IPS DF 6.9 (cell line): ENCODE results near the gene NHP2.
"Not testable (repeated sequence)": the region's sequence is repeated elsewhere in the genome, so short reads cannot be mapped to it uniquely, and the experiment has no call there.

ENCODE experiments used
- DNase-seq: peaks from one replicate; pipeline ENCODE4 v3.0.0-alpha.2; 2013; ENCODE audit warnings: low read depth, low spot score
- H3K27ac ChIP-seq: one replicate; pipeline ENCODE4 v1.5.1; 2013; ENCODE audit warnings: low read length, control low read depth
- H3K27me3 ChIP-seq: 2 replicates; pipeline ENCODE4 v1.6.1; 2013; ENCODE audit warnings: mild to moderate bottlenecking, low read length; ENCODE audit not compliant: control insufficient read depth, insufficient read depth
- H3K36me3 ChIP-seq: 2 replicates; pipeline ENCODE4 v1.6.1; 2013; ENCODE audit warnings: low read length; ENCODE audit not compliant: control insufficient read depth, insufficient read depth
- H3K4me1 ChIP-seq: 2 replicates; pipeline ENCODE4 v1.6.1; 2013; ENCODE audit warnings: low read length; ENCODE audit not compliant: control insufficient read depth, insufficient read depth
- H3K4me3 ChIP-seq: 2 replicates; pipeline ENCODE4 v1.5.1; 2013; ENCODE audit warnings: mild to moderate bottlenecking, low read length
- H3K9me3 ChIP-seq: 2 replicates; pipeline ENCODE4 v1.6.1; 2013; ENCODE audit warnings: low read length, inconsistent platforms; ENCODE audit not compliant: control insufficient read depth, insufficient read depth
- WGBS: extraction: QIAGEN DNeasy Blood & Tissue Kit; methylation state at CpG from one replicate; pipeline ENCODE4 v1.1.7; 2013; ENCODE audit warnings: mixed read lengths, missing lambda C conversion rate; ENCODE audit not compliant: insufficient read length, insufficient coverage; 5-methylcytosine and 5-hydroxymethylcytosine counted together

Gene NHP2

DNA sequence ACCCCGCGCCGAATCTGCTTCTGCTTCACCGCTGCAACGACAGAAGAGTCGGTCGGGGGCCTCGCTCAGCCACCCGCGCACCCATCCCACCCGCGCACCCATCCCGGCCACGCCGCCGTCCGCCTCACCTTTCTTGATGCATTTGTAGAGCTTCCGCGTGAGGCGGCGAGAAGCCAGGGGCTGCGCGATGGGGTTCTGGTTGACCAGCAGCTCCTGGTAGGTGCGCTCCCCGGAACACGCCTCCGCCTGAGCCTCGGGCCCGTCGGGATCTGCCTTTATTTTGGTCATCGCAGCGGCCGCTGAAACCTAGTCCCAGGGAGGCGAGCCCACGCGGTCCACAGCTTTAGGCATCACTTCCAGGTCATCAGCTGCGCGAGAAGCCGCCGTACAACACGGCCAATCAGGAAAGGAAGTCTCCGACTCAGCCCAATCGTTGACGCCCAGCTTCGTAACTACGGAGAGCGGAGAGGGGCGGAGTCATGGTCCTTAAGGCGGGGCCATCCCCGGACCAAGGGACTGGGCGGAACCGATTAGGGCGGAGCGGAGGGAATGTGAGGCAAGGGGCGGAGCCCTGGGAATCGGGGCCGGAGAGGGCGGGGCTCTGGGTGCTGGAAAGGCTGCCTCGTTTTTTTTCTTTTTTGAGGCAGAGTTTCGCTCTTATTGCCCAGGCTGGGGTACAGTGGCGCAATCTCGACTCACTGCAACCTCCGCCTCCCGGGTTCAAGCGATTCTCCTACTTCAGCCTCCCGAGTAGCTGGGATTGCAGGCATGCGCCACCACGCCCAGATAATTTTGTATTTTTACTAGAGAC lies at the start of gene NHP2:
Gene NHP2, minus strand, starts transcription at position 356 of the 811 bp plus-strand sequence. Its CDS starts 68 bp downstream, at position 288.
- H3K4me1 ChIP-seq, result no peaks in the 10 kb centered on the region
- no peaks in the 10 kb centered on the region for H3K9me3 ChIP-seq
- H3K27ac ChIP-seq, result no peak within 1 kb of the TSS
- peak within 1 kb of the TSS; percentile 95 for H3K4me3 ChIP-seq
- no CpG with 5 or more reads among the region's 68 CpGs for WGBS
- H3K36me3 ChIP-seq, result peaks cover 9% of the 10 kb centered on the region; the same call in 1 of the 2 replicates
- DNase-seq, result peak; percentile 98
- H3K27me3 ChIP-seq, result no peaks in the 10 kb centered on the region

DNA sequence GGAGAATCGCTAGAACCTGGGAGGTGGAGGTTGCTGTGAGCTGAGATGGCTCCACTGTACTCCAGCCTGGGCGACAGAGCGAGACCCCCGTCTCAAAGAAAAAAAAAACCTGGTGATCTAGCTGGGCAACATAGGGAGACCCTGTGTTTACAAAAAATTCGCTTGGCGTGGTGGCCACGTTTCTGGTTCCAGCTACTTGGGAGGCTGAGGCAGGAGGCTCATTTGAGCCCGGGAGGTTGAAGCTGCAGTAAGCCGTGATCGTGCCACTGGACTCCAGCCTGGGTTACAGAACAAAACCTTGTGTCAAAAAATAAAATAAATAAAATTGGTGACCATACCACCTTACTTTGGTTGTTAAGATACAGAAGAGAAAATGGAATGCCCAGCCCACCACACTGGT lies 48.9 kb upstream of the NHP2 start:
- Histone ChIP-seq H3K4me3 (no peak overlapping the region), H3K36me3 (peaks cover 12% of the 10 kb centered on the region), H3K27ac (no peak overlapping the region), H3K4me1 (no peaks in the 10 kb centered on the region), H3K9me3 (no peaks in the 10 kb centered on the region), H3K27me3 (no peaks in the 10 kb centered on the region)
- WGBS, result no CpG with 5 or more reads among the region's 10 CpGs
- no peak for DNase-seq

DNA sequence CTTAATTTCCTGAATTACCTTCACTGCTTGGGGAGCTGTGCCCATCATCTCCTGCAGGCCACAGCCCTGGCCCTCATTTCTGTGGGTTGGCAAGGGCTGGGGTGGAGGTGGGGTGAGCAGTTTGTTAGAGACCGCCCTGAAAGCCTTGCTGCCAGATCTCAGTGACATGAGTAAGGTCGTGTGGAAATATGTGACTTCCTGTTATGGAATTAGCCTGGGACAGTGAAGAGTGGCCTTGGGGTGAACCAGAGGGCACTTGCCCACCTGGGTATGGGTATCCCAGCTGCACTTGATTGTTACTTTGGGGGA lies 48.2 kb upstream of the NHP2 start:
- Histone ChIP-seq H3K27me3 (no peaks in the 10 kb centered on the region), H3K4me1 (no peaks in the 10 kb centered on the region), H3K4me3 (no peak overlapping the region), H3K36me3 (peaks cover 7% of the 10 kb centered on the region), H3K9me3 (no peaks in the 10 kb centered on the region), H3K27ac (no peak overlapping the region)
- no CpG with 5 or more reads among the region's 2 CpGs for WGBS
- DNase-seq, result no peak

DNA sequence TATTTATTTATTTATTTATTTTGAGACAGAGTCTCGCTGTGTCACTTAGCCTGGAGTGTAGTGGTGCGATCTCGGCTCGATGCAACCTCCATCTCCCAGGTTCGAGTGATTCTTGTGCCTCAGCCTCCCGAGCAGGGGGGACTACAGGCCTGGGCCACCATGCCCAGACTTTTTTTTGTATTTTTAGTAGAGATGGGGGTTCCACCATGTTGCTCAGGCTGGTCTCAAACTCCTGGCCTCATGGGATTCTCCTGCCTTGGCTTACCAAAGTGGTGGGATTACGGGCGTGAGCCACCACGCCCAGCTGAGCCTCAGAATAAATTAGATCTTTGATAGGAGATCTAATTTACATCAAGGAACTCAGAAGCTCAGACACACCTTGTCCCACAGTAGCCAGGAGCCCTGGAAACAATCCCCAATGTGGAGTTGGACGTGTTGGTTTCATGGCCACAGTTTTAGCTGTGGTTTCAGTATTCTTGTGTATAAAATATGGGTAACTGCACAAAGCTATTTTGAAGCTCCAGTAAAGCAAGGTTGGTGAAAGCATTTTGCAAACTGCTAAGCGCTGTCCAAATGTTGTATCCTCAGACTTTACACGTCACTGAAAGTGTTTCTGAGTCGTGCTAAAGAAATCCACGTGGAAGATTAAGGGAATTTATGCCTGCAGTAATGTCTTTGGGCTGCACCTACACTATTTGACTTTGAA lies 47.7 kb upstream of the NHP2 start:
- Histone ChIP-seq H3K9me3 (no peaks in the 10 kb centered on the region), H3K36me3 (peaks cover 2% of the 10 kb centered on the region; the same call in 1 of the 2 replicates), H3K27me3 (no peaks in the 10 kb centered on the region), H3K4me3 (no peak overlapping the region), H3K27ac (no peak overlapping the region), H3K4me1 (no peaks in the 10 kb centered on the region)
- DNase-seq, result no peak
- no CpG with 5 or more reads among the region's 14 CpGs for WGBS

DNA sequence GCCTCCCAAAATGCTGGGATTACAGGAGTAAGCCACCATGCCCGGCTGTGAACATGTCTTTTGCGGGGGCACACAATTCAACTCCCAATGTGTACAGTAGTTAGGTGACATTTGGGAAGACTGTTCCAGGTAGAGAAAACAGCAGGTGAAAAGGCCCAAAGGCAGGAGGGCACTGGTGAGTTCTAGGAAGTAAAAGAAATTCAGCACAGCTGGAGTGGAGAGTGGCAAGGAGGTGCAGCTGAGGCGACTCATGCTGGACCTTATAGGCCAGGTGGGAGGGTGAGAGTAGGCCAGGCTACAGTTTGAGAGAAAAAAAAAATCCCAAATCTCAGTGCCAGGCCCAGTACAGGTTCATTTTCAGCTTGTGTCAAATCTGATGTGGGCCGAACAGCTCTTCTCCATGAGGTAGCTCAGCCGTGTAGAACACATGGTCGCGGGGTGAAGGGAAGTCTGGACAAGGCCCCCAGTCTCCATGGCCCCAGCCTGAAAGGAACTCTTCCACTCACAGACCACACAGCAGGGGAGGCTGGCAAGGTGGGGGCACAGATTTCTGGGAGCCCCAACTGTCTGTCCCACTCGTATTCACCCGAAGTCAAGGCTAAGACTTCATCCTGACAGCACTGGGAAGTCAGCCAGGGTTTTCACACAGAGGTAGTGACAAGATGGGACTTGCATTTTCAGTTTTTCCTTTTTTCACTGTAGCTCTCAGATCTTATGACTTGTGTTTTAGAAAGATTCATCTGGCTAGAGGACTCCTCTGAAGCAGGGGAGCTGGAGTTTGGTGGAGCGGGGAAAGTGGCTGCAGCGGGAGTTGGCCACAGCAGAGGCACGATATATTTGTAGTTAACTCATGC lies 46.1 kb upstream of the NHP2 start:
- Histone ChIP-seq H3K36me3 (no peaks in the 10 kb centered on the region), H3K4me3 (no peak overlapping the region), H3K4me1 (no peaks in the 10 kb centered on the region), H3K27ac (no peak overlapping the region), H3K27me3 (no peaks in the 10 kb centered on the region), H3K9me3 (no peaks in the 10 kb centered on the region)
- DNase-seq, result no peak
- WGBS, result no CpG with 5 or more reads among the region's 12 CpGs

DNA sequence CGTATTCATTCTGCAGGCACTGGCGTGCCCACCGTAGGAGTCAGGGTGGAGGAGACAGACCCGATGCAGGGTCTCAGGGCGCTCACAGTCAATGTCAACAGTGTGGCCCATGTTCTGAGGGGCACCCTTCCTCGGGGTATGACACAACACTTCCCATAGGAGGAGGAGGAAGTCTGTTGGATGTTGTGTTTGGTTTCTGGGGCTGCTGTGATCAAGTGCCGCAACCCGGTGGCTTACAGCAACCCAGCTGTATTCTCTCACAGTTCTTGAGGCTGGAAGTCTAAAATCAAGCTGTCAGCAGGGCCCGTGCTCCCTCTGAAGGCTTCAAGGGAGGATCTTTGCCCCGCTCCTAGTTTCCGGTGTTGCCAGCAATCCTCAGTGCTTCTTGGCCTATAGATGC lies 45.0 kb upstream of the NHP2 start:
- WGBS, result no CpG with 5 or more reads among the region's 11 CpGs
- no peaks in the 10 kb centered on the region for H3K27me3 ChIP-seq
- no peaks in the 10 kb centered on the region for H3K9me3 ChIP-seq
- DNase-seq, result no peak
- no peaks in the 10 kb centered on the region for H3K4me1 ChIP-seq
- no peaks in the 10 kb centered on the region for H3K36me3 ChIP-seq
- H3K4me3 ChIP-seq, result no peak overlapping the region
- H3K27ac ChIP-seq, result no peak overlapping the region

DNA sequence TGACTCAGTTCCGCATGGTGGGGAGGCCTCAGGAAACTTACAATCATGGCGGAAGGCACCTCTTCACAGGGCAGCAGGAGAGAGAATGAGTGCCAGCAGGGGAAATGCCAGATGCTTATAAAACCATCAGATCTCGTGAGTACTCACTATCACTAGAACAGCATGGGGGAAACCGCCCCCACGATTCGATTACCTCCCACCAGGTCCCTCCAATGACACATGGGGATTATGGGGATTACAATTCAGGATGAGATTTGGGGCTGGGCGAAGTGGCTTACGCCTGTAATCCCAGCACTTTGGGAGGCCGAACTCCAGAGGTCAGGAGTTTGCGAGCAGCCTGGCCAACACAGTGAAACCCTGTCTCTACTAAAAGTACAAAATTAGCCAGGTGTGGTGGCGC lies 44.5 kb upstream of the NHP2 start:
- no CpG with 5 or more reads among the region's 11 CpGs for WGBS
- not testable (repeated sequence) for H3K27me3 ChIP-seq, H3K4me1 ChIP-seq, H3K4me3 ChIP-seq, H3K36me3 ChIP-seq, H3K27ac ChIP-seq, DNase-seq, H3K9me3 ChIP-seq

DNA sequence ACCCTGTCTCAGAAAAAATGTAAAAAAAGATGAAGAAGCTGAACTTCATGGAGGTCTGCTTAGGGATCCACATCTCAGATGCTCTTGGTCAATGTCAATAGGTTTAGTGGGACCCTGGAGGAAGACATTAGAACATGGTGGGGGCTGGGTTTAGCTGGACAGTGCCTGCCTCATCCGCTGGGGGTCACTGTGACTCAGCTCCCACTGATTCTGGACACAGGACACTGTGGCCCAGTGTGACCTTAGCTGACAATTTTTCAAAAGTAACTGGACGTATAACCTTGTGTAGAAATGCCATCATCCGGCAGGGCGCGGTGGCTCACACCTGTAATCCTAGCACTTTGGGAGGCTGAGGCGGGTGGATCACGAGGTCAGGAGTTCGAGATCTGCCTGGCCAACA lies 43.3 kb upstream of the NHP2 start:
- no peak for DNase-seq
- H3K4me1 ChIP-seq, result no peaks in the 10 kb centered on the region
- no peaks in the 10 kb centered on the region for H3K27me3 ChIP-seq
- H3K4me3 ChIP-seq, result no peak overlapping the region
- WGBS, result no CpG with 5 or more reads among the region's 8 CpGs
- no peaks in the 10 kb centered on the region for H3K36me3 ChIP-seq
- H3K9me3 ChIP-seq, result no peaks in the 10 kb centered on the region
- H3K27ac ChIP-seq, result no peak overlapping the region

DNA sequence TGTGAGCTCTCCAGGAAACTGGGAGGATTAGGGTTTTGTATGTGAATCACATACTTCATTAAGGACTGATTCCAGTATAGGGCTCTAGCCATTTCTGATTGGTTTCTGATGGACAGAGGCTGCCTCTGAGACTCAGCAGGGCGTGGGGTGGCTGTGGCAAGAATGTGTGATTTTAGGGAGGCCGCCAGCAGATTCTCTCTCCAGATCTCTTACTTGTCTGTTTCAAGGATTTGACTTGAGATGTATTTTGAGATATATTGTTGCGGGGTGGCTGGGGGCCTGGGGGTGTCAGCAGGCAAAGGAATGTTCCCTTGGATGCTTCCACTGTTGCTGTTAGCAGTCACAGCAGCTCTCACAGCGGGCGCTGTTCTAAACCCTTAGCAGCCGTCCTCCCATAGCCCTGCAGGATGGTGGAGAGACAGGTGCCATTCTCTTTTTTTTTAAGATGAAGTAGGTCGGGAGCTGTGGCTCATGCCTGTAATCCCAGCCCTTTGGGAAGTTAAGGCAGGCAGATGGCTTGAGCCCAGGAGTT lies 42.7 kb upstream of the NHP2 start:
- no peaks in the 10 kb centered on the region for H3K9me3 ChIP-seq
- no peak overlapping the region for H3K4me3 ChIP-seq
- H3K36me3 ChIP-seq, result no peaks in the 10 kb centered on the region
- no peaks in the 10 kb centered on the region for H3K27me3 ChIP-seq
- no CpG with 5 or more reads among the region's 7 CpGs for WGBS
- no peaks in the 10 kb centered on the region for H3K4me1 ChIP-seq
- no peak for DNase-seq
- no peak overlapping the region for H3K27ac ChIP-seq

DNA sequence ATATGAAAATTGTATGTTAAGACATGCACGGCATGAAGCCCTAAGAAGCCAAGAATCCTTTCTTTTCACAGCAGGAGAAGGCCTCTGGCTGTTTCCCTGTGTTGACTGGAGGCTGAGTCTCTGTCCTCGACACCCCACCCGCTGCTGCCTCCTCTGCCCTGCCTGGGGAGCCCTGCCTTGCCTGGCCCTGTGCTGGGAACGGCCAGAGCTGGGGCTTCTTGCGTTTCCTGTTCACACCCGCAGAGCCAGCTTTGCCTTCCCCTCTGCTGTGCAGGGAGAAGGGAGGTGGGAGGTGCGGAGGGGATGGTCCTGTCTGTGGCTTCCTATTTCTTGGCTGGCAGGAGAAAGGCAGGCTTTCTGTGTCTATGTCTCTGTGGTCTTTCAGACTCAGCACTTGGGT lies 40.3 kb upstream of the NHP2 start:
- DNase-seq, result no peak
- no peaks in the 10 kb centered on the region for H3K36me3 ChIP-seq
- no peaks in the 10 kb centered on the region for H3K9me3 ChIP-seq
- no peaks in the 10 kb centered on the region for H3K27me3 ChIP-seq
- WGBS, result no CpG with 5 or more reads among the region's 7 CpGs
- no peak overlapping the region for H3K27ac ChIP-seq
- no peak overlapping the region for H3K4me3 ChIP-seq
- H3K4me1 ChIP-seq, result no peaks in the 10 kb centered on the region
